ENCODE measurements around the gene PAPPA2. TPM values are rescaled to one million over a fixed set of nuclear protein-coding genes. Genes with fewer than 3 reads are reported as not detected.

PAPPA2 gene
- polyA plus RNA-seq, 1 donor, result 1.4 TPM

- Histone ChIP-seq H3K9me3 (ENCODE audit: control insufficient read depth, low read depth, low read length) (no peaks in the 10 kb centered on the region), H3K27ac (ENCODE audit: low read length) (no peak overlapping the region), H3K36me3 (ENCODE audit: control insufficient read depth, insufficient read depth, low read length) (no peaks in the 10 kb centered on the region), H3K27me3 (ENCODE audit: control insufficient read depth, insufficient read depth, low read length) (no peaks in the 10 kb centered on the region), H3K4me1 (ENCODE audit: control insufficient read depth, insufficient read depth, low read length) (no peaks in the 10 kb centered on the region), H3K4me3 (ENCODE audit: low read length) (no peak overlapping the region)
- DNase-seq, result no peak
- WGBS (ENCODE audit: insufficient coverage, low lambda C conversion rate), result 100% methylated on average over 1 of the region's 16 CpGs
These were observed 69.2 kb downstream of the PAPPA2 start for GRCh38 chr1:176531921-176532897.

GRCh38 chr1:176533020-176533419 lies 70.0 kb downstream of the PAPPA2 start:
- Histone ChIP-seq H3K9me3 (ENCODE audit: control insufficient read depth, low read depth, low read length) (no peaks in the 10 kb centered on the region), H3K27me3 (ENCODE audit: control insufficient read depth, insufficient read depth, low read length) (no peaks in the 10 kb centered on the region), H3K4me1 (ENCODE audit: control insufficient read depth, insufficient read depth, low read length) (no peaks in the 10 kb centered on the region), H3K36me3 (ENCODE audit: control insufficient read depth, insufficient read depth, low read length) (no peaks in the 10 kb centered on the region), H3K27ac (ENCODE audit: low read length) (no peak overlapping the region), H3K4me3 (ENCODE audit: low read length) (no peak overlapping the region)
- no CpG with 5 or more reads among the region's 1 CpG for WGBS (ENCODE audit: insufficient coverage, low lambda C conversion rate)
- DNase-seq, result no peak

GRCh38 chr1:176536588-176536987 lies 73.6 kb downstream of the PAPPA2 start:
- Histone ChIP-seq H3K4me1 (ENCODE audit: control insufficient read depth, insufficient read depth, low read length) (no peaks in the 10 kb centered on the region), H3K27ac (ENCODE audit: low read length) (no peak overlapping the region), H3K9me3 (ENCODE audit: control insufficient read depth, low read depth, low read length) (no peaks in the 10 kb centered on the region), H3K4me3 (ENCODE audit: low read length) (no peak overlapping the region), H3K36me3 (ENCODE audit: control insufficient read depth, insufficient read depth, low read length) (no peaks in the 10 kb centered on the region), H3K27me3 (ENCODE audit: control insufficient read depth, insufficient read depth, low read length) (no peaks in the 10 kb centered on the region)
- no peak for DNase-seq
- no CpG with 5 or more reads among the region's 2 CpGs for WGBS (ENCODE audit: insufficient coverage, low lambda C conversion rate)

- Histone ChIP-seq H3K4me1 (ENCODE audit: control insufficient read depth, insufficient read depth, low read length) (no peaks in the 10 kb centered on the region), H3K9me3 (ENCODE audit: control insufficient read depth, low read depth, low read length) (no peaks in the 10 kb centered on the region), H3K36me3 (ENCODE audit: control insufficient read depth, insufficient read depth, low read length) (no peaks in the 10 kb centered on the region), H3K27me3 (ENCODE audit: control insufficient read depth, insufficient read depth, low read length) (peaks cover 4% of the 10 kb centered on the region), H3K4me3 (ENCODE audit: low read length) (no peak overlapping the region), H3K27ac (ENCODE audit: low read length) (no peak overlapping the region)
- no CpG with 5 or more reads among the region's 6 CpGs for WGBS (ENCODE audit: insufficient coverage, low lambda C conversion rate)
- no peak for DNase-seq
These were observed 76.0 kb downstream of the PAPPA2 start for GRCh38 chr1:176539018-176539417.

GRCh38 chr1:176540428-176540827 lies 77.5 kb downstream of the PAPPA2 start:
- Histone ChIP-seq H3K27me3 (ENCODE audit: control insufficient read depth, insufficient read depth, low read length) (peaks cover 4% of the 10 kb centered on the region), H3K4me1 (ENCODE audit: control insufficient read depth, insufficient read depth, low read length) (no peaks in the 10 kb centered on the region), H3K27ac (ENCODE audit: low read length) (no peak overlapping the region), H3K36me3 (ENCODE audit: control insufficient read depth, insufficient read depth, low read length) (no peaks in the 10 kb centered on the region), H3K4me3 (ENCODE audit: low read length) (no peak overlapping the region), H3K9me3 (ENCODE audit: control insufficient read depth, low read depth, low read length) (no peaks in the 10 kb centered on the region)
- WGBS (ENCODE audit: insufficient coverage, low lambda C conversion rate), result no CpG with 5 or more reads among the region's 1 CpG
- DNase-seq, result no peak

- no peaks in the 10 kb centered on the region for H3K4me1 ChIP-seq (ENCODE audit: control insufficient read depth, insufficient read depth, low read length)
- H3K4me3 ChIP-seq (ENCODE audit: low read length), result no peak overlapping the region
- 59% methylated on average over 2 of the region's 3 CpGs for WGBS (ENCODE audit: insufficient coverage, low lambda C conversion rate)
- no peaks in the 10 kb centered on the region for H3K36me3 ChIP-seq (ENCODE audit: control insufficient read depth, insufficient read depth, low read length)
- no peaks in the 10 kb centered on the region for H3K9me3 ChIP-seq (ENCODE audit: control insufficient read depth, low read depth, low read length)
- DNase-seq, result no peak
- peaks cover 4% of the 10 kb centered on the region for H3K27me3 ChIP-seq (ENCODE audit: control insufficient read depth, insufficient read depth, low read length)
- no peak overlapping the region for H3K27ac ChIP-seq (ENCODE audit: low read length)
These were observed 78.7 kb downstream of the PAPPA2 start for GRCh38 chr1:176541663-176542062.

- no CpG with 5 or more reads among the region's 2 CpGs for WGBS (ENCODE audit: insufficient coverage, low lambda C conversion rate)
- no peak overlapping the region for H3K27ac ChIP-seq (ENCODE audit: low read length)
- no peak overlapping the region for H3K4me3 ChIP-seq (ENCODE audit: low read length)
- no peak for DNase-seq
- no peaks in the 10 kb centered on the region for H3K36me3 ChIP-seq (ENCODE audit: control insufficient read depth, insufficient read depth, low read length)
- no peaks in the 10 kb centered on the region for H3K4me1 ChIP-seq (ENCODE audit: control insufficient read depth, insufficient read depth, low read length)
- peaks cover 4% of the 10 kb centered on the region for H3K27me3 ChIP-seq (ENCODE audit: control insufficient read depth, insufficient read depth, low read length)
- H3K9me3 ChIP-seq (ENCODE audit: control insufficient read depth, low read depth, low read length), result no peaks in the 10 kb centered on the region
These were observed 79.4 kb downstream of the PAPPA2 start for GRCh38 chr1:176542352-176542751.

- H3K4me3 ChIP-seq (ENCODE audit: low read length), result no peak overlapping the region
- H3K27me3 ChIP-seq (ENCODE audit: control insufficient read depth, insufficient read depth, low read length), result peaks cover 4% of the 10 kb centered on the region
- H3K4me1 ChIP-seq (ENCODE audit: control insufficient read depth, insufficient read depth, low read length), result no peaks in the 10 kb centered on the region
- H3K9me3 ChIP-seq (ENCODE audit: control insufficient read depth, low read depth, low read length), result no peaks in the 10 kb centered on the region
- no peak for DNase-seq
- WGBS (ENCODE audit: insufficient coverage, low lambda C conversion rate), result no CpG with 5 or more reads among the region's 2 CpGs
- no peak overlapping the region for H3K27ac ChIP-seq (ENCODE audit: low read length)
- no peaks in the 10 kb centered on the region for H3K36me3 ChIP-seq (ENCODE audit: control insufficient read depth, insufficient read depth, low read length)
These were observed 80.6 kb downstream of the PAPPA2 start for GRCh38 chr1:176543360-176544129.

GRCh38 chr1:176545034-176545639 lies 82.2 kb downstream of the PAPPA2 start:
- Histone ChIP-seq H3K4me1 (ENCODE audit: control insufficient read depth, insufficient read depth, low read length) (no peaks in the 10 kb centered on the region), H3K4me3 (ENCODE audit: low read length) (no peak overlapping the region), H3K27me3 (ENCODE audit: control insufficient read depth, insufficient read depth, low read length) (peaks cover 6% of the 10 kb centered on the region), H3K27ac (ENCODE audit: low read length) (no peak overlapping the region), H3K9me3 (ENCODE audit: control insufficient read depth, low read depth, low read length) (no peaks in the 10 kb centered on the region), H3K36me3 (ENCODE audit: control insufficient read depth, insufficient read depth, low read length) (no peaks in the 10 kb centered on the region)
- no CpG with 5 or more reads among the region's 4 CpGs for WGBS (ENCODE audit: insufficient coverage, low lambda C conversion rate)
- no peak for DNase-seq

GRCh38 chr1:176546825-176547224 lies 83.8 kb downstream of the PAPPA2 start:
- Histone ChIP-seq H3K9me3 (ENCODE audit: control insufficient read depth, low read depth, low read length) (no peaks in the 10 kb centered on the region), H3K27ac (ENCODE audit: low read length) (no peak overlapping the region), H3K4me1 (ENCODE audit: control insufficient read depth, insufficient read depth, low read length) (no peaks in the 10 kb centered on the region), H3K4me3 (ENCODE audit: low read length) (no peak overlapping the region), H3K27me3 (ENCODE audit: control insufficient read depth, insufficient read depth, low read length) (peaks cover 8% of the 10 kb centered on the region), H3K36me3 (ENCODE audit: control insufficient read depth, insufficient read depth, low read length) (no peaks in the 10 kb centered on the region)
- no CpG with 5 or more reads among the region's 1 CpG for WGBS (ENCODE audit: insufficient coverage, low lambda C conversion rate)
- DNase-seq, result no peak

All from large intestine (tissue), 3 donors.